ENCODE data around the gene GOLIM4. TPM values are rescaled to one million over a fixed set of nuclear protein-coding genes. Genes with fewer than 3 reads are reported as not detected.

Gene GOLIM4
- polyA plus RNA-seq, 1 donor: 39.4 TPM

DNA sequence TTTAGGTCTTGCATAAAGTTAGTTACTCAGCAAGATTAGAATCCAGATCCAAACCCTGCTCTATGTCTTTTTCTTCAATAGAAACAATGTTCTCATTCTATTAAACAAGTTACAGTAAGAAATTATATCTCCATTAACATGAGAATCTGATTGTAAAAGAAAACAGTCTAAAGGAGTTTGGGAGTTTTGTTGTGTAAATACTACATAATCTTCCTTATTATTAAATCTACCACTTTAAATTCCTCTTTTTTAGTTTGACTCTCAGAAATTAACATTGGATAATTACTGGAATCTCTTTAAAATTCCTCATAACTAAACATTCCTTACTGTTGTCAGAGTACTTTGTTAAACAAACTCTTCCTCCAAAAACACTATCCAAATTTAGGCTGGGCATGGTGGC, 1.7 kb upstream of the GOLIM4 start:
- no peak for DNase-seq (ENCODE audit: low read depth)

DNA sequence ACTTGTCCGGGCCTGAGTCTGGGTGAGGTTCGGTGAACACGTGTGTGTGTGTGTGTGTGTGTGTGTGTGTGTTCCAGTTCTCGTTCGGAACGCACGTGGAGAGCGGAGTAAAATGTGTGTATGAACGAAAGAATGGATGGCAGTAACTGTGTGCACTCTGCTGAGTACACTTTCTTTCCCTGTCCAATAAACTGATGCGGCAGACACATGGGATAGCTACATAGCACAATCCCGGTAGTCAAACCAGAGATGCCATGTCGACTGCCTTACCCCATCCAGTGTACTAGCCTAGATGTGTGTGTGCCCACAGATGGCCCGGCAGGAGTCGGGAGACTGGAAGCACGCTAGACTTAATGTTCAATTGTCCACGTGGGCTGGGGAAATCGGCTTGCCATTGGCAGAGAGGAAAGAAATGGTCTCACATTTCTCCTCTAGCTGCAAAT, 507 bp upstream of the GOLIM4 start:
- no peak for DNase-seq (ENCODE audit: low read depth)

DNA sequence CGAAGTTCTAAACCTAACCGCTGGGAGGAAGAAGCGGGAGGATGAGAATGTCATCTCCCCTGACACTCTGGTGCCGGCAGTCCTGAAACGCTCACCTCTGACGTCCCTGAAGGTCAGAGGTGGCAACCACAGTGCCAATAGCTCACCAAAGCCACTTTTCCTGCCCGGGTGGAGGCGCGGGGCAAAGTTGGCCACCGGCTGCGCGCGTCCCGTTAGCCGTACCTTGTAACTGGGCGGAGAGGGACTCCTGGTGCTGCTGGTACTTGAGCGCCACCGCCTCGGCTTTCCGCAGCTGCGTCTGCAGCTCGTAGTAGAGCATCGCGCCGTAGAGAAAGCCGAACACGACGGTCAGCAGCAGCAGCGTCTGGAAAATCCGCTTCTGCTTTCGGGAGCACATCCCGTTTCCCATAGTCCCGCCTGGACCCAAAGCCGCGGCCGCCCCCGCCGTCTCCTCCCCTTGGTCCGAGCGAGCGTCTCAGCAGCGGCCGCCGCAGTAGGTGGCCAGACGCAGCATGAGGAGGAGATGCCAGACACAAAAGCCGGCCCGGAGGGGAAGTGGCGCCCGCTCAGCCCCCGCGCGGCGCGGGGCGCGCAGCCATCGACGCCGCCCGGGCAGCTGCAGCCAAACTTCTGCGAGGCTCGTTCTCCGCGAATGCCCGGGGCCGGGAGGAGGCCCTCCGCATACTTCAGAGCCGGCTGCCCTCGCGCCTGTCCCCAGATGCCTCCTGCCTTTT, 680 bp downstream of the GOLIM4 start:
- no peak for DNase-seq (ENCODE audit: low read depth)

DNA sequence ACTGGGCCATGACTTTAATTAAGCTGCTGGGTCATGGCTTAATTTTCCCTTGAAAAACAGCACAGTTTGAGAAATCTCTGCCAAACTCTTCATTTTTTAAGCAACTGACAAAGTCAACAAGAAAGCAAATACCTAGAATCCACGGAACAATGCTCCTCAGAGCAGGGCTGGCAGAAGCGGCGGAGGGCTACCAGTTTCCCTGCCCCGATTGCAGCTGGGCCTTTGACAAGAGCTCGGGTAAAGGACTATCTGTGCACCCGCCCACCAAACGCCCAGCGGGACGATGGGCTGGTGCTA, 1.2 kb downstream of the GOLIM4 start:
- no peak for DNase-seq (ENCODE audit: low read depth)

DNA sequence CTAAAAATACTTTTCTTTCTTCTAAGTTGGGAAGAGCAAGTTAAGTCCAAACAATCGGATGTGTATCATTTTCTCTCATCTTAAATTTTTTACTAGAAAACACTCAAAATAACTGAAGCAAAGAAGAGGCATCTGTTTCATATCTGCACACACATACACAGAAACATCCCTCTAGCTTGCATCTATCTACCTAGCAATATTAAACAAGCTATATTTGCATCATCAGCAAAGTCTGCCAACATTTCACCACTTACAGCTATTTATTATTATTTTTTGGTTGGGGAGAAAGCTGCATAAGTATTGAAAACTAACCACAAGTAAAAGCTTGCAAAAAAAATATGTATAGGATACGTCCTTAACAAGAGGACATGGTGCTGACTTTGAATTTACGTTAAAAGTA, 1.9 kb downstream of the GOLIM4 start:
- no peak for DNase-seq (ENCODE audit: low read depth)

DNA sequence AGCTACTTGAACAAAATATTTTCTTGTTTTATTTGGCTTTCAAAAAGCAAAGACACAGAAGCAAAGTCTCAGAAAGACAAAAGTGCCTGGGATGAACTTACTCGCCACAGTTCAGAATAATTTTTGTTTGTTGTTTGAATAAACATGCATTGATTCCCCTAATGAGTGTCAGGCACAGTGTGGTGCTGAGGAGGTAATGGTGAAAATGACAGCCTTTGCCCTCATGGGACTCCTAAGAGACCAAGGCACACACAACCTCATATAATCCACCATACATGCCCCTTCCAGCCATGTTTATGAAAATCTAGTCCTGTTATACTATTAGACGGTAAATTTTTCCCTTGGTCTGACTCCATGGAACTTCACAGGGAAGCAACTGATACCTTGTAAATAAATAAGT, 2.5 kb downstream of the GOLIM4 start:
- DNase-seq (ENCODE audit: low read depth): no peak

DNA sequence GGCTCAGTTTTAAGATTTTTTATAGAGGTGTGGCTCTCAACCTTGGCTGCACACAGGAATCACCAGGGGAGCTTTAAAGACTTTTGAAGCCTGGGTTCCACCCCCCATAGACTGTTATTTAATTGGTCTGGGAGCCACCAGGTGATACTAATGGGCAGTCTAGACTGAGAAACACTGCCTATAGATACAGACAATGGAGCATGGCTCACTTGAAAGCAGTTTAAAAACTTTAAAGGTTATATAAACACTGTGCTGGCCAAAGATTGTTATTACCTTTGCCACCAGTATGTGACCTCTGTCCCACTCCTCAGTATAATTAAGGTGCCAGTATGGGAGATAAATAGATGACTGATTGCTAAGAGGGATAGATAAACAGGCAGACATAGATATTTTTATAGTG, 3.8 kb downstream of the GOLIM4 start:
- DNase-seq (ENCODE audit: low read depth): no peak

DNA sequence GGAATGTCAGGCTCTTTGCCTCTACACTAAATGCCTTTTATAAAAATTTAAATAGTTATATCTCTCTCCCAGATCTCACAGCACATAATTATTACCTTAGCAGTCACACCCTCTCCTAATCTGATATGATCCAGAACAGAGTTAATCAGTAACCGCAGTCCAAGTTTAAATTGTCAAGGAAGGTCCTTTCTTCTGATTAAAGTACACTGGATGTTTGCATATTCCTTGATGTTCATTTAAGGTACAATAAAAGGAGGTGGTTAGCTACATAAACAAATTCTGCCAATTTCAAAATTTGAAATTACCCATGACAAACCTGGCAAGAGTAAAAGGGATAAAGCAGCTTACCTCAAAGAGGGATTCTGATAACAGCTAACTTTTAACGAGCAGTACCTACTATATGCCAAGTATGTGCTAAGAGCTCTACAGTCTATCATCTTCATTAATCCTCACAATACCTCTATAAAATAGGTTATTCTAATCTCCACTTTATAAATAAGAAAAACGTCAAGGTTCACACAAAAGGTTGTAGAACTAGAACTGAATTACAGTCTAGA, 4.3 kb downstream of the GOLIM4 start:
- no peak for DNase-seq (ENCODE audit: low read depth)

DNA sequence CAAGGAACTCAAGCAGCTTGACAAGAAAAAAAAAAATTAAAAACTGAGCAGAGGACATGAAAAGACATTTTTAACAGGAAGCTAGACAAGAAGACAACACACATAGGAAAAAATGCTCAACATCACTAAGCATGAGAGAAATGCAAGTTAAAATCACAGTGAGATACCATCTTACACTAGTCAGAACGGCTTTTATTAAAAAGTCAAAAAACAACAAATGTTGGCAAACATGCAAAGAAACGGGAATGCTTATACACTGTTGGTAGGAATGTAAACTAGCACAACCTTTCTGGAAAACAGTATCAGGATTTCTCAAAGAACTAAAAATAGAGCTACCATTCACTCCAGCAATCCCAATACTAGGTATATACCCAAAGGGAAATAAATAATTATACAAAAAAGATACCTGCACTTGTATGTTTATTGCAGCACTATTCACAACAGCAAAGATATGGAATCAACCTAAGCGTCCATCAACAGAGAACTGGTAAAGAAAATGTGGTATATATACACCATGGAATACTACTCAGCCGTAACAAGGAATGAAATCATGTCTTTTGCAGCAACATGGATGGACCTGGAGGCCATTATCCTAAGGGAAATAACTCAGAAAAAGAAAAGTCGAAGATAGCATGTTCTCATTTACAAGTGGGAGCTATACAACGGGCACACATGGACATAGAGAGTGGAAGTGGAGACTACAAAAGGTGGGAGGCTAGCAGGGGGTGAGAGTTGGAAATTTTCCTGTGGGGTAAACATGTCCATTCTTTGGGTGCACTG, 5.2 kb downstream of the GOLIM4 start:
- DNase-seq (ENCODE audit: low read depth): no peak

DNA sequence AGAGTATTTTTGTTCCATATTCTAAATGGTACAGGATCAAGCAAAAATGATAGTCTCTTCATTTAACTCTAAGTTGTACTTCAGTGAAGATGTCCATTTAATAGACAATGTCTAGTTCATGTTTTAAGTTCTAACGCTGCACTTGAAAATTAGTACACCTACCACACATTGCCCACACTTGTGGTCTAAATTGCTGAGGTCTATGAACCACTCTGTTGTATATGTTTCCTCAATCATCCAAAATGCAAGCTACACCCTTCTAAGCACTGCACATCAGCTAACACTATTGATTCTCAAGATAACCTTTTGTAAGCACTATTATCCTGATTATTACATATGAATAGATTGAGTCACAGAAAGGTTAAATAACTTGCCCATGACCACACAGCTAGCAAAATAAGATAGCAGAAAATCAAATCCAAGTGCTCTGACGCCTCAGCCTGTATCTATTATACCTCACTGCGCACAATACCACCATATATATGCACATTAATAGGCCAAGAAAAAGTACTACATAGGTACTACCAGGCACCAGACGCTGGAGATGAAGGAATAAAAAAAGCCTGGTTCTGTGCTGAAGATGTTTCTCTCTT, 6.4 kb downstream of the GOLIM4 start:
- DNase-seq (ENCODE audit: low read depth): no peak

DNA sequence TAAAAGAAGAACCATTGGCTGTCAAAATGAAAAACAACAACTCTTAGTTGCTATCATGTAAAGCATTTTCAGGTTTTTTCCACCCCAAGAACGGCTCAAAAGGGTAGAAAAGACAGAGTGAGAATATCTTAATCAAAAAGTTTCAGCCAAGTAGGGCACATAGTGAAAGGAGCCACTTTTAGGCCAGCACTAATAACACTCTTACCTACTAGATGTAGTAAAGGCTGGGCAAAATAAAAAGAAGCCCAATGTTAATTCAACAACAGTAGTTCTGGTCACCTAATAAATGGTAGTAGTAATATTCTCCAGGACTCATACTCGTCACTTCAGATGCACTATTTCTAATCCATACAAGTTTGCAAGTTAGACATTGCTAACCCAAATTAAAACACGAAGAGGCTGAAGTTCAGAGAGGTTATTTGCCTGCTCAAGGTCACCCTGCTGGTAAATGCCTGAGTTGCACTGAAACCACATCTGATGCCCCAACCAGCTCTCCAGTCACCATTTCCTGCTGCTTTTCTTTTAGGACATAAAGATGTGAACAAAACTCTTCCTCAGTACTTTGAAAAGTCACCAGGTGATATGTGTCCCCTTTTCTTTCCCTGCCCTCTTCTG, 7.5 kb downstream of the GOLIM4 start:
- no peak for DNase-seq (ENCODE audit: low read depth)

DNA sequence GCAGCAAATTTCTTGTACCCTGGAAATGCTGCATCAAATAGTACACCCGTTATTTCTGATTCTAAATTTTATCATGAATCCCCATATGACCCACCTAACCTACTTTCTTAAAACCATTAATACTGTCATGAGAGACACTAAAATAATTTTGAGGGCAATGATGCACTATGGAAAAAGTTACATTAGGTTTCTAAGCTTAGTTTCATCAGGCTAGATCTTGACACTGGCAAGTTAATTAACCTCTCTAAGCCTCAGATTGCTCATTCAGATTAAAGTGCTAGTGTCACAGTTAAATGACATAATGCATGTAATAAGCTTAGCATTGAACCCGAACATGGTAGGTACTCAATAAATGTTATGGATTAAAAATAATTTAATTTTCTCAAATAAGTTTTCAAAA, 8.2 kb downstream of the GOLIM4 start:
- DNase-seq (ENCODE audit: low read depth): no peak

DNA sequence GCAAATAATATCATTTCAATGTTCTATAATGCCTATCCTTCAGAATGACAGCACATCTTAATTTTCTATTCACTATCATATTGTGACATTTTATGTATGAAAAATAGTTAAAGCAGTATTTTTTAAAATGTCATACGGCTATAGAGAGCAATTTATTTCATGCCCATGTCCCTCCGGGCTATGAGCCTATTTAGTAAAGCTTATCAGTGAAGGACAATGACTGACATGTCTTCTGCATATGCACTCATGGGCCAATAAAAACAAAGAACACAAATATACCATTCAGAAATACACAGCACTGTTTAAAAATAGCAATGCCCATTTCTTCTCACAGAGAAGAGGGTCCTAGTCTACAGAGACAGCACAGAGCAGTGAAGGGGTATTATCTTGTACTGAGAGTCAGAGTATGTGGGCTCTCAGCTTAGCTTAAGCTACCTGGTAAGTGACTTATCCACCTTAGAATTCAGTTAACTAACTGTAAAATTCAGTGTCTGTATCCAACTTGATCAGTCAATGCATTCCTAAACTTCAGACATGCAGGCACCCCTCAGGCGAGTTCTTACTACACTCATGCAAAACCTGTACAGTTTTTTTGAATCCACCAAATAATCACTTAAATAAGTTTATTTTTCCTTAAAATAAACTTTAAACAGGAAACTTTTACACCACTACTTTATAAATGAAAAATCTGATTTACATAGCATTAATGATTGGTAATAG, 9.0 kb downstream of the GOLIM4 start:
- no peak for DNase-seq (ENCODE audit: low read depth)

DNA sequence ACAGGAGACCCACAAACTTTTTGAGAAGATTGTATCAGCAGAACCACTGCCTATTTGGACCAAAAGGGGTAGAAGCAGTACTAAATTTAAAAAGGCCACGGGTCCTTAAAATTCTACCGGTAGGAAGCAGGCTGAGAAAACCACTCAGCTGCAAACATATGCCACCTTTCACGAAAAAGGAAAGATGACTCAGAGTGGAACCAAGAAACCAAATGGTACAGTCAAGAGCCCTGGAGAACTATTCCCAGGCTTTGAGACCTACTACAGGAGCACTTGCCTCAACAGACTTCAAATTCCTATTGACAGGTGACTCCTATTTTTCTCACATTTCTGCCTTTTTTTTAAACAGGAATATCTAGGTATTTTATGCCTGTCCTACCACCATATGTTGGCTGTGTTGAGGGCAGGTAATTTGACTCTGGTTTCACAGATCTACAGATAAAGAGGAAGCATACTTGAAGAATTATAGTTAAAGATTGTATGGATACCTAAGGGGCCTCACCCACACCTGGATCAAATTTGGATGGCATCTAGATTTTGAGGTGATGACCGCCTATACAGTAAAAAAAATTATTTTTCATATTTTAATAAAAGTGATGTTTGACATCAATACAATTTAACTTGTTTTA, 10.1 kb downstream of the GOLIM4 start:
- no peak for DNase-seq (ENCODE audit: low read depth)

DNA sequence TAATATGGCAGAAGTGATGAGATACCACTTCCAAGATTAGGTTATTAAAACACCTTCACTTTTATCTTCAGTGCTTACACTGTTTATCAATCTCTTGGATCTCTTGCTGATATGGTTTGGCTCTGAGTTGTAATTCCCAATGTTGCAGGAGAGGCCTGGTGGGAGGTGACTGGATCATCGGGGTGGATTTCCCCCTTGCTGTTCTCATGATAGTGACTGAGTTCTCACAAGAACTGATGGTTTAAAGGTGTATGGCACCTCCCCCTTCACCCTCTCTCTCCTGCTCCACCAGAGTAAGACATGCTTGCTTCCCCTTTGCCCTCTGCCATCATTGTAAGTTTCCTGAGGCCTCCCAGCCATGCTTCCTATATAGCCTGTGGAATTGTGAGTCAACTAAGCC, 11.8 kb downstream of the GOLIM4 start:
- DNase-seq (ENCODE audit: low read depth): no peak

DNA sequence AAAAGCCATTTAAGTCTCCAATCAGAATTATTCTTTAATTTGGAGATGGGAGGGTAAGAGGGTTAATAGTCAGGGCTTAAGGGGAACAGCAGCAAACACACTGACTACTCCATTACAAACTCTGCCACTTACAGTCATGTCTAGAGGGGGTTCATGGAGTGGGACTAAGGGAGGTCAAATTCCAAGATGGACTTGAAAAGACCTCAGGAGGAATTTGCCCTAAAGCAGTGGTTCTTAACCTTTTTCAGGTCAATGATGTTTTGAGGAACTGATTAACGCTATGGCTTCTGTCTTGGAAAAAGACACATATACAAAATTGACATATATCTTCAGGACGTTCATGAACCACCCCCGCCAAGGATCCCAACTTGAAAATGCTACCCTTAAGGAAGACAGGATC, 13.9 kb downstream of the GOLIM4 start:
- no peak for DNase-seq (ENCODE audit: low read depth)

DNA sequence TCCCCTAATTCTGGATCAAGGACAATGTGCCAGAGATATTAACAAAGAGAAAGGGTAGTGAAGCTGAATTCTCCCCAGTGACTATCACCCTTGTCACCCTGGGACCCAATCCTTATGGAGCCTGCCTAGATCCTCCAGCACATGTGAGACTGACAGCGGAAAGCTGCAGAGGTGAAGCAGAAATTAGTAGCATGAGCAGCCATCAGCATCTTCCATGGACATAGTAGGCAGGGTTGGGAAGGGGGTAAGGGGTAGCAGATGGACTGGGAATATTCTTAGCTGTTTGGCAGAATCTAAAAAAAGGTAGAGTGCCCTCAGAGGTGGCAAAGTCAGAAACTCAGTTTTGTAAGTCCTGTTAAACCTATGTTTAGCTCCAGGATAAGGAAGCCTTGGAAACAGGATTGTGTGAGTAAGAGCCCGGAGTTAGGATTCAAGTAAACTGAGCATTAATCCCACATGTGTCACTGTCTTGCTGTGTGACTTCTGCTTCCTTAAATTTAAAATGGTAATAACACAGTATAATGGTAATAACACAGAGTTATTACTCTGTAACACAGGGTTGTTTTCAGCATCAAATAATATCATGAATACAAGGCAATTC, 14.5 kb downstream of the GOLIM4 start:
- no peak for DNase-seq (ENCODE audit: low read depth)

DNA sequence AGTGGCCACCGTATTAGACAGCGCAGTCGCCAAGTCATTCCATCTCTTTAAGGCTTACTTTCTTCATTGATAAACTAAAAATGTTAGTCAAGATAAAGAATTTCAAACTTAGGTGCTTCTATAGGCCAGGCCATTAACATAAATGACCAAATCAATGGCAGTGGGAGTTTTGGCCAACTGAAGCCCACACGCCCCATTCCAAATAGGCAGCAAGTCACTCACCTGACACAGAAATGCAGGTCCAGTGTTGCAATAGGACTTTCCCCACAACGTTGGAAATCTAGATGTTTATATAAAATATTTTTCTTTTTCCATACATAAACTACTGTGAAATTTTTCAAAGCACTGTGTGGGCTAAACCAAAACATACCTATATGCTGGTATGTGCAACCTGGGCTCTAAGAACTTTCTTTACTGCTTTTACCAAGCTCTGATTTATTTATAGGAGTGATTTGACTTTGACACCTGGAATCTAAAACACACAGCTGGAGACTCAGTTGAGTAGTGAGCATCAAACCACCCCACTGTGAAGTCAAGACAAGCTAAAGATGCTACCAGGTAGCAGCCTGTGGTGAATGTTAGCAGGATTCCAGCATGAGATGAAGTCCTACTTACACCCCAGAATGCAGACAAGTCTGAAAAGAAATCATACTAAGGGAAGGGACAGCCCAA, 15.1 kb downstream of the GOLIM4 start:
- DNase-seq (ENCODE audit: low read depth): no peak

DNA sequence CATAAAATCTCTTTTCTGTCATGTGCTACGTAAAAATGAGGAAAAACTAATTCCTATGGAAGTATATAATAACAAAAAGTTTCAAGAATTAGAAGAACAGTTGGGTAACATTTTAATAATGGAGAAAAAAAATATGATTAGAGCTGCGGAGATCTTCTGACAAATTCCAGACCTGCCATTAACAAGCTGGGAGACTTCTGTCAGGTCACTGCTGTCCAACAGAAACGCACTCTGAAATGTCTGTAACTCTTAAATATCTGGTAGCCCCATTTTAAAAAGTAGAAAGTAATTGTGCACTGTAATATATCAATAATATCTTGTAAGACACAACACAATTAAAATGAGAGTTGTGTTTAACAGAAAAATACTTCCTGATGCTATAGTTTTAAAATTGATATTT, 15.7 kb downstream of the GOLIM4 start:
- DNase-seq (ENCODE audit: low read depth): no peak

DNA sequence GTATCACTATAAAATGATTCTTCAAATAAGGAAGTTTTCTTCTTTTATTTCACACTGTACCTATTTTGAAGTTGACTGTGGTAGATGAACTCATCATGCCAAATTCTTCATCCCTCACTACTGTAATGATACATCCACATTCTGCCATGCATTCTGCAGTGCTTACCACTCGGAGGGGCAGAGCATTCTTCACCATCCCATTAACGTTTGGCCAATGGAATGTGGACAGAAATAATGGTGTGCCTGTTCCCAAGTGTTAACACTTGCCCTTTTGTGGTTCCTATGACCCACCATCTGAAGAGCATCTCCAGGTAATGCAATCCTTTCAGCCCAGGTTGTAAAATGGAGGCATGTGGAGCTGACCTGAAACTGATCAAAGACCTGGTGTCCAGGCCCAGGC, 18.6 kb downstream of the GOLIM4 start:
- no peak for DNase-seq (ENCODE audit: low read depth)

All from forelimb muscle (tissue), 1 donor.